ENCODE measurements around the gene VPREB1.
"Not testable (repeated sequence)": the region's sequence is repeated elsewhere in the genome, so short reads cannot be mapped to it uniquely, and the experiment has no call there.

Gene VPREB1

DNA sequence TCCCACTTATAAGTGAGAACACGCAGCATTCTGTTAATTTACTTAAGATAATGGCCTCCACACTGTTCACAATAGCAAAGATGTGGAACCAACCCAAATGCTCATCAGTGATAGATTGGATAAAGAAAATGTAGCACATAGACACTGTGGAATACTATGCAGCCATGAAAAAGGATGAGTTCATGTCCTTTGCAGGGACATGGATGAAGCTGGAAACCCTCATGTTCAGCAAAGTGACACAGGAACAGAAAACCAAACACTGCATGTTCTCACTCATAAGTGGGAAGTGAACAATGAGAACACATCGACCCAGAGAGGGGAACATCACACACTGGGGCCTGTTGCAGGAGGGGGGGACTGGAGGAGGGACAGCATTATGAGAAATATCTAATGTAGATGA lies 15.6 kb downstream of the VPREB1 start:
- H3K4me3 ChIP-seq (ENCODE audit: low read depth, low read length): not testable (repeated sequence)

GRCh38 chr22:22260586-22260985 lies 16.0 kb downstream of the VPREB1 start:
- not testable (repeated sequence) for H3K4me3 ChIP-seq (ENCODE audit: low read depth, low read length)

- H3K4me3 ChIP-seq (ENCODE audit: low read depth, low read length): not testable (repeated sequence)
Observed at GRCh38 chr22:22262332-22263074, 17.9 kb downstream of the VPREB1 start.

DNA sequence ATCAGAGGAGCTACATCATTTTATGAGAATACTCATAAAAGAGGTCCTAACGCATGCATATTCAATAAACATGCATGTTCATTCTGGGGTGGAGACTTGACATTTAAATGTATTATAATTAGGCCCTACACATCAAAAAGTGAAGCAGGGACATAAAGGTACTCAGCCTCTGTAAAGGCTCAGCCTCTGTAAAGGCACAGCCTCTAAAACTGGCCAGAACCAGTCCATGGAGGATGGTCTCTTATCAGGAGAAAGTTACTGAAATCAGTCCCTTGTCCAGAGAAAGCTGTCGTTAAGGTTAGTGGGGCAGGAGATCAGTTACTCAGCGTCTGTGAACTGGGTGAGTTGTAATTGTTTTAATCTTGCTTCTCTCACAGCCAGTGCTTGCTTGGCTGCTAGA lies 19.2 kb downstream of the VPREB1 start:
- not testable (repeated sequence) for H3K4me3 ChIP-seq (ENCODE audit: low read depth, low read length)

GRCh38 chr22:22270036-22270676 lies 25.6 kb downstream of the VPREB1 start:
- not testable (repeated sequence) for H3K4me3 ChIP-seq (ENCODE audit: low read depth, low read length)

DNA sequence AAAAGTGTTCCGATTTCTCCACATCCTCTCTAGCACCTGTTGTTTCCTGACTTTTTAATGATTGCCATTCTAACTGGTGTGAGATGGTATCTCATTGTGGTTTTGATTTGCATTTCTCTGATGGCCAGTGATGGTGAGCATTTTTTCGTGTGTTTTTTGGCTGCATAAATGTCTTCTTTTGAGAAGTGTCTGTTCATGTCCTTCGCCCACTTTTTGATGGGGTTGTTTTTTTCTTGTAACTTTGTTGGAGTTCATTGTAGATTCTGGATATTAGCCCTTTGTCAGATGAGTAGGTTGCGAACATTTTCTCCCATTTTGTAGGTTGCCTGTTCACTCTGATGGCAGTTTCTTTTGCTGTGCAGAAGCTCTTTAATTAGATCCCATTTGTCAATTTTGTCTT lies 32.8 kb downstream of the VPREB1 start:
- not testable (repeated sequence) for H3K4me3 ChIP-seq (ENCODE audit: low read depth, low read length)

DNA sequence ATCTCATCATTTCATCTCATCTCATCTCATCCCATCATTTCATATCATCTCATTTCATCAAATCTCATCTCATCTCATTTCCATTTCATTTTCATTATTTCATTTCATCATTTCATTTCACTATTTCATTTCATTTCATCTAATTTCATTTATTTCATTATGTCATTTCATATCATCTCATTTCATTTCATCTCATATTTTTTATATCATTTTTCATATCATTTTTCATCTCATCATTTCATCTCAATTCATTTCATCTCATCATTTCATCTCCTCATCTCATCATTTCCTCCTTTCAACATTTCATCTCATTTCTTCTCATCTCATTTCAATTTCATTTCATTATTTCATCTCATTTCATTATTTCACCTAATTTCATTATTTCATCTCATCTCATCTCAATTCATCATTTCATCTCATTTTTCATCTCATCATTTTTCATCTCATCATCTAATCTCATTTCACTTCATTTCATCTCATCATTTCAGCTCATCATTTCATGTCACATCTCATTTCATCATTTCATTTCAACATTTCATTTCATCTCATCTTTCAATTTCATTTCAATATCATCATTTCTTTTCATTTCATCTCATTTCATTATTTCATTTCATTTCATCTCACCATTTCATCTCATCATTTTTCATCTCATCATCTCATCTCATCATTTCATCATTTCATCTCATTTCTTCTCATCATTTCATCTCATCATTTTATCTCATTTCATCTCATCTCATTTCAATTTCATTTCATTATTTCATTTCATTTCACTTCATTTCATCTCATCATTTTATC lies 40.6 kb downstream of the VPREB1 start:
- not testable (repeated sequence) for H3K4me3 ChIP-seq (ENCODE audit: low read depth, low read length)

DNA sequence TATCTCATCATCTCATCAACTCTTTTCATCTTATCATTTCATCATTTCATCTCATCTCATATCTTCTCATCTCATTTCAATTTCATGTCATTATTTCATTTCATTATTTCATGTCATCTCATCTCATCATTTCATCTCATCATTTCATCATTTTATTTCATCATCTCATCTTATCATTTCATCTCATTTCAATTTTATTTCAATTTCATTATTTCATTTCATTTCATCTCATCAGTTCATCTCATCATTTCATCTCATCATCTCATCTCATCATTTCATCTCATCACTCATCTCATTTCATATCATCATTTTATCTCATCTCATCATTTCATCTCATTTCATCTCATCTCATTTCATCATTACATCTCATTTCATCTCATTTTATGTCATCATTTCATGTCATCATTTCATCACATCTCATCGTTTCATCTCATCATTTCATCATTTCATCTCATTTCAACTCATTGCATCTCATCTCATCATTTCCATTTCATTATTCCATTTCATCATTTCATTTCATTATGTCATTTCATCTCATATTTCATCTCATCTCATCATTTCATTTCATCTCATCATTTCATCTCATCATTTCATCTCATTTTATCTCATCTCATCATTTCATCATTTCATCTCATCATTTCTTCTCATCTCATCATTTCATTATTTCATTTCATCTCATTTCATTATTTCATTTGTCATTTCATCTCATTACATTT lies 42.0 kb downstream of the VPREB1 start:
- not testable (repeated sequence) for H3K4me3 ChIP-seq (ENCODE audit: low read depth, low read length)

DNA sequence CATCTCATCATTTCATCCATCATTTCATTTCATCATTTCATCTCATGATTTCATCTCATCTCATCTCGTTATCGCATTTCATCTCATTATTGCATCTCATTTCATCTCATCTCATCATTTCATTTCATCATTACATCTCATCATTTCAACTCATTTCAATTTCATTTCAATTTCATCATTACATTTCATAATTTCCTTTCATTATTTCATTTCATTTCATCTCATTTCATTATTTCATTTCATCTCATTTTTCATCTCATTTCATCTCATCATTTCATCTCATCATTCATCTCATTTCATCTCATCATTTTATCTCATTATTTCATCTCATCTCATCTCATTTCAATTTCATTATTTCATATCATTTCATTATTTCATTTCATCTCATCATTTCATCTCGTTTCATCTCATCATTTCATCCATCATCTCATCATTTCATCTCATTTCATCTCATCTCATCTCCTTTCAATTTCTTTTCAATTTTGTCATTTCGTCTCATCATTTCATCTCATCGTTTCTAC lies 42.6 kb downstream of the VPREB1 start:
- H3K4me3 ChIP-seq (ENCODE audit: low read depth, low read length): not testable (repeated sequence)

DNA sequence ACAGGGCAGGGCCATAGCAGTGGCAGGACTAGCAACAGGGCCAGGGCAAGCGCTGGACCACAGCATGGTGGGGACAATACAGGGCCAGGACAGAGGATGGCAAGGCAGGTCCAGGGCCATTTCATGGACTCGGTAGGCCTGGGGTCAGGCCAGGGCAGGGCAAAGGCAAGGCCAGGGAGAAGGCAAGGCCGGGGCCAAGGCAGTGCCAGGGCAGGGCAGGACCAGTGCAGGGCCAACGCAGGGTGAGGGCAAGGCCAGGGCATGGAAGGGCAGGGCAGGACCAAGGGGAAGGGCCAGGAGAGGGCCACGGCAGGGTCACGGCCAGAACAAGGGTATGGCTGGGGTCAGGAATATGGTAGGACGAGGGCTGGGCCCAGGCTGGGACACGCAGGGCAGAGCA lies 45.1 kb downstream of the VPREB1 start:
- H3K4me3 ChIP-seq (ENCODE audit: low read depth, low read length): not testable (repeated sequence)

- not testable (repeated sequence) for H3K4me3 ChIP-seq (ENCODE audit: low read depth, low read length)
Observed at GRCh38 chr22:22291129-22291806, 46.7 kb downstream of the VPREB1 start.

DNA sequence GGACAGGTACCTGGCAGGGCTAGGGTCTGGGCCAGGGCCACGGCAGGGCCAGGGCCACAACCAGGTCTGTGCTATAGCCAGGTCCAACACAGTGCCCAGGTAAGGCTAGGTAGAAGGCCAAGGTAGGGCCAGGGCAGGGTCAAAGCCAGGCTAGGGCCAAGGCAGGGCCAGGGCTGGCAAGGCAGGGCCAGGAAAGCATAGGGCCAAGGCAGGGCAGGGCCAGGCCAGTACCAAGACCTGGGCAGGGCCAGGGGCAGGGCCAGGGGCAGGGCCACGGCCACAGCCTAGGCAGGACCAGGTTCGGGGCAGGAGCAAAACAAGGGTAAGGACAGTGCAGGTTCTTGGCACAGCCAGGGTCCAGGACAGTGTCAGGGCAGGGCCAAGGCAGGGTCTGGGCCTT lies 48.1 kb downstream of the VPREB1 start:
- not testable (repeated sequence) for H3K4me3 ChIP-seq (ENCODE audit: low read depth, low read length)

- H3K4me3 ChIP-seq (ENCODE audit: low read depth, low read length): not testable (repeated sequence)
Observed at GRCh38 chr22:22293436-22293835, 48.9 kb downstream of the VPREB1 start.

DNA sequence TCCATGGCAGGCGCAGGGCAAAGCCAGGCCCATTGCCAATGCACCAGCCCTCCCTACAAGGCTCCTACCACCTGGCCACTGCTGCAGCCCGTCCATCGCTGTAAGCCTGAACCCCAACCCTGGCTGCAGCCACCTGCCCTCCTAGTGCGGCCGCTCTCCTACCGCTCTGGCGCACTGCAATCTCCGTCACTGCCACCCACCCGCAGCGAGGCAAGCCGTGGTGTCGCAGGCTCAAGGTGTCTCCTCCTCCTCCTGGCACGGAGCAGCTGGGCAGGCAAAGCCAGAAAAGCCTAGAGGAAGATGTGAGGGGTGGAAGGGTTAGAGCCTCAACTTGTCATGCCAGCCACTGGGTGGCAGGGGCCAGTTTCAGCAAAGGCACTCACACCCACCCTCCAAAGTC lies 50.1 kb downstream of the VPREB1 start:
- H3K4me3 ChIP-seq (ENCODE audit: low read depth, low read length): not testable (repeated sequence)

All from GM12875 (cell line).